Posterior cingulate gyrus (tissue), 11 donors: ENCODE measurements around the gene MOV10L1.
A peak's percentile ranks its signal among the peaks of the same experiment; 100 is the strongest.
"Not testable (repeated sequence)": the region's sequence is repeated elsewhere in the genome, so short reads cannot be mapped to it uniquely, and the experiment has no call there.

Experiments used
- DNase-seq, 10 donors: peaks; one replicate each; pipeline versions ENCODE4 v3.0.0 to v3.0.0-alpha.2; 2020 to 2021; ENCODE audit warnings: mixed read lengths in 3 of 10
- intact Hi-C: fragments of 100-400 bp; cut with DNase I; formaldehyde crosslinking; loops from one replicate; pipeline ENCODE4 v1.15.1; 2023

MOV10L1 gene

GRCh38 chr22:50194037-50194805, 104.4 kb downstream of the MOV10L1 start:
- intact Hi-C loops: no loop called here
- no peak for DNase-seq

GRCh38 chr22:50196256-50196655, 106.5 kb downstream of the MOV10L1 start:
- intact Hi-C loops: no loop called here
- DNase-seq: no peak

- DNase-seq: no peak
- intact Hi-C loops: no loop called here
Observed at GRCh38 chr22:50197000-50197800, 107.4 kb downstream of the MOV10L1 start.

GRCh38 chr22:50197856-50198623, 108.2 kb downstream of the MOV10L1 start:
- DNase-seq: no peak
- intact Hi-C loops: no loop called here

- intact Hi-C loops: no loop called here
- no peak for DNase-seq
Observed at GRCh38 chr22:50198624-50199017, 108.8 kb downstream of the MOV10L1 start.

GRCh38 chr22:50199251-50199721, 109.5 kb downstream of the MOV10L1 start:
- DNase-seq: no peak
- intact Hi-C loops: no loop called here

- intact Hi-C loops: loop anchor here (2.0 to 10.0 kb wide), 2 partner anchors 15 to 275 kb away; partner anchors contain the start of gene TRABD
- no peak for DNase-seq
Observed at GRCh38 chr22:50199829-50200460, 110.1 kb downstream of the MOV10L1 start.

- intact Hi-C loops: loop anchor here (2.0 to 10.0 kb wide), 2 partner anchors 16 to 276 kb away; partner anchors contain the start of gene TRABD
Observed at GRCh38 chr22:50200461-50201190, 110.8 kb downstream of the MOV10L1 start, which contains the start of gene SELENOO. Gene SELENOO (plus strand): TSS chr22:50201011. CDS start chr22:50201037, 26 bp downstream.

GRCh38 chr22:50201191-50202129, 111.7 kb downstream of the MOV10L1 start:
- intact Hi-C loops: loop anchor here (2.0 to 10.0 kb wide), 2 partner anchors 17 to 277 kb away; partner anchors contain the start of gene TRABD
- peak in 1 of 10 donors; percentile 85 for DNase-seq

More at GRCh38 chr22:50200461-50201190, 110.8 kb downstream of the MOV10L1 start, which contains the start of gene SELENOO:
- DNase-seq: peak; percentile 87 to 99 (median 94)

- intact Hi-C loops: loop anchor here (10.0 kb wide), 1 partner anchor 277 kb away; no protein-coding TSS in a partner anchor
- DNase-seq: no peak
Observed at GRCh38 chr22:50202130-50202666, 112.4 kb downstream of the MOV10L1 start.

- intact Hi-C loops: loop anchor here (10.0 kb wide), 1 partner anchor 278 kb away; no protein-coding TSS in a partner anchor
Observed at GRCh38 chr22:50203288-50203687, 113.5 kb downstream of the MOV10L1 start.

GRCh38 chr22:50204571-50204970, 114.8 kb downstream of the MOV10L1 start:
- intact Hi-C loops: loop anchor here (10.0 kb wide), 1 partner anchor 280 kb away; no protein-coding TSS in a partner anchor
- no peak for DNase-seq

More at GRCh38 chr22:50203288-50203687, 113.5 kb downstream of the MOV10L1 start:
- no peak for DNase-seq

- not testable (repeated sequence) for DNase-seq
- intact Hi-C loops: loop anchor here (10.0 kb wide), 1 partner anchor 280 kb away; no protein-coding TSS in a partner anchor
Observed at GRCh38 chr22:50204998-50205397, 115.2 kb downstream of the MOV10L1 start.

GRCh38 chr22:50205781-50206569, 116.2 kb downstream of the MOV10L1 start:
- DNase-seq: no peak
- intact Hi-C loops: loop anchor here (10.0 kb wide), 1 partner anchor 281 kb away; no protein-coding TSS in a partner anchor

- DNase-seq: peak in 2 of 10 donors; percentile 79 to 87
- intact Hi-C loops: loop anchor here (10.0 kb wide), 1 partner anchor 282 kb away; no protein-coding TSS in a partner anchor
Observed at GRCh38 chr22:50206599-50206998, 116.8 kb downstream of the MOV10L1 start.
